ENCODE data around the gene DDO. TPM values are rescaled to one million over a fixed set of nuclear protein-coding genes. Genes with fewer than 3 reads are reported as not detected.

DDO gene
- total RNA-seq, 1 donor from 2014 or later: not detected

GRCh38 chr6:110378552-110378951, 36.8 kb downstream of the DDO start:
- Mint-ChIP-seq H3K4me3 (no peak overlapping the region), H3K36me3 (ENCODE audit: low read depth) (peaks cover 2% of the 10 kb centered on the region), H3K4me1 (peaks cover 5% of the 10 kb centered on the region), H3K27me3 (ENCODE audit: low read depth) (no peaks in the 10 kb centered on the region), H3K27ac (ENCODE audit: unreplicated experiment) (no peak overlapping the region), H3K9me3 (peaks cover 9% of the 10 kb centered on the region)
- no peak for TF ChIP-seq CTCF (conservative IDR thresholded peaks at IDR 0.05)
- peak; percentile 23 for DNase-seq (ENCODE audit: low read depth, low spot score)

GRCh38 chr6:110369066-110369465, 46.3 kb downstream of the DDO start:
- H3K4me3 Mint-ChIP-seq: no peak overlapping the region
- no peak for TF ChIP-seq CTCF (conservative IDR thresholded peaks at IDR 0.05)
- peaks cover 50% of the 10 kb centered on the region for H3K4me1 Mint-ChIP-seq
- no peaks in the 10 kb centered on the region for H3K36me3 Mint-ChIP-seq (ENCODE audit: low read depth)
- H3K9me3 Mint-ChIP-seq: peaks cover 8% of the 10 kb centered on the region
- no peak overlapping the region for H3K27ac Mint-ChIP-seq (ENCODE audit: unreplicated experiment)
- H3K27me3 Mint-ChIP-seq (ENCODE audit: low read depth): peaks cover 3% of the 10 kb centered on the region
- DNase-seq (ENCODE audit: low read depth, low spot score): no peak

- Mint-ChIP-seq H3K36me3 (ENCODE audit: low read depth) (no peaks in the 10 kb centered on the region), H3K9me3 (peaks cover 8% of the 10 kb centered on the region), H3K27ac (ENCODE audit: unreplicated experiment) (no peak overlapping the region), H3K4me1 (peaks cover 52% of the 10 kb centered on the region), H3K27me3 (ENCODE audit: low read depth) (peaks cover 6% of the 10 kb centered on the region), H3K4me3 (no peak overlapping the region)
- TF ChIP-seq CTCF (conservative IDR thresholded peaks at IDR 0.05): no peak
- DNase-seq (ENCODE audit: low read depth, low spot score): no peak
Measured at GRCh38 chr6:110368284-110368683, 47.1 kb downstream of the DDO start.

DNA sequence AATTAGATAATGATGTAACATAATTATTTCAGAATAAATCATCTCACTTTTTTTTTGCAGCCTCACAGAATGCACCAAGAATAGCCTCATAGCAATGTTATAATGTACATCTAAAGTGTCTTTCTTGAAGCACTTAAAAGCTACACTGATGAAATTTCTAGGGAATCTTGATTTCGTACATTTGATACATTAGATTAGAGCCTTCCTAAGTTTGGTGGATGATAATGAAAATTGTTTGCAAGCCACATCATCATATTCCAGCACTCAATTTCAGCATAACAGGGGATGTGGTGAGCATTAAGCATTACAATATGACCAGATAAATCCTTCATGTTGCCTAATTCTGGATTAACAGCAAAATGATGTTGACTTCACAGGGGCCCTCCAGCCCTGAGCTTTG, 47.5 kb downstream of the DDO start:
- Mint-ChIP-seq H3K9me3 (peaks cover 8% of the 10 kb centered on the region), H3K27me3 (ENCODE audit: low read depth) (peaks cover 6% of the 10 kb centered on the region), H3K27ac (ENCODE audit: unreplicated experiment) (no peak overlapping the region), H3K4me1 (peaks cover 52% of the 10 kb centered on the region), H3K36me3 (ENCODE audit: low read depth) (no peaks in the 10 kb centered on the region), H3K4me3 (no peak overlapping the region)
- no peak for TF ChIP-seq CTCF (conservative IDR thresholded peaks at IDR 0.05)
- no peak for DNase-seq (ENCODE audit: low read depth, low spot score)

DNA sequence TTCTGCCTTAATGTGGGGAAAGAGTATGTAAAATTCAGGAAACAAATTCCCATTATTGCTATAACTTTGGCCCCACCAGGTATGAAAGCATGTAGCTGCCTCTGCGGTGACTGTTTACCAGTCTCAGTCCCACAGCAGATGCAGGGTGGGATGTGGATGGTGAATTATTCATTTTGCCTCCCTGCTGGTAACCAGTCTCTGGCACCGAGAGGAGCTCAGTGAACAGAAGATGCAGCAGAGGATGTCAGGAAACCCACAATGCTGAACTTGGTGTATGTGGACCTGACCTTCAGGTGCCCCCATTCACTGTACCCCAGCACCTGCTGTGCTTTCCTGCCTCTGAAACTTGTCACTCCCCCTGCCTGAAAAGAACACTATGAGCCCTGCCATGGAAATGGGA, 48.4 kb downstream of the DDO start:
- TF ChIP-seq CTCF (conservative IDR thresholded peaks at IDR 0.05): no peak
- H3K27me3 Mint-ChIP-seq (ENCODE audit: low read depth): peaks cover 6% of the 10 kb centered on the region
- no peak overlapping the region for H3K4me3 Mint-ChIP-seq
- no peaks in the 10 kb centered on the region for H3K36me3 Mint-ChIP-seq (ENCODE audit: low read depth)
- no peak overlapping the region for H3K27ac Mint-ChIP-seq (ENCODE audit: unreplicated experiment)
- DNase-seq (ENCODE audit: low read depth, low spot score): no peak
- H3K9me3 Mint-ChIP-seq: peaks cover 4% of the 10 kb centered on the region
- H3K4me1 Mint-ChIP-seq: peaks cover 52% of the 10 kb centered on the region

- no peak for DNase-seq (ENCODE audit: low read depth, low spot score)
- Mint-ChIP-seq H3K27ac (ENCODE audit: unreplicated experiment) (no peak overlapping the region), H3K27me3 (ENCODE audit: low read depth) (peaks cover 6% of the 10 kb centered on the region), H3K9me3 (no peaks in the 10 kb centered on the region), H3K36me3 (ENCODE audit: low read depth) (no peaks in the 10 kb centered on the region), H3K4me3 (no peak overlapping the region), H3K4me1 (peaks cover 47% of the 10 kb centered on the region)
- no peak for TF ChIP-seq CTCF (conservative IDR thresholded peaks at IDR 0.05)
Measured at GRCh38 chr6:110366256-110366655, 49.1 kb downstream of the DDO start.

Measured in neural crest cell (in vitro differentiated cells).